Parathyroid adenoma (tissue), 2 donors: Measurements from ENCODE around the gene EXOC4.

Source experiments
- H2AFZ ChIP-seq: fragments of 300-600 bp; sonication (generic); one replicate; pipeline ENCODE4 v1.7.0; 2017; ENCODE audit warnings: antibody characterized with exemption, mild to moderate bottlenecking
- H3K27ac ChIP-seq: fragments of 300-600 bp; sonication (generic); one replicate; pipeline ENCODE4 v1.7.0; 2017
- H3K27me3 ChIP-seq: fragments of 300-600 bp; sonication (generic); one replicate; pipeline ENCODE4 v1.7.0; 2017; ENCODE audit warnings: low read length; ENCODE audit not compliant: control insufficient read depth, insufficient read depth
- H3K36me3 ChIP-seq: fragments of 300-600 bp; sonication (generic); one replicate; pipeline ENCODE4 v1.7.0; 2017; ENCODE audit warnings: low read length; ENCODE audit not compliant: control insufficient read depth, insufficient read depth
- H3K4me1 ChIP-seq: fragments of 300-600 bp; sonication (generic); one replicate; pipeline ENCODE4 v1.7.0; 2017; ENCODE audit warnings: control low read depth
- H3K4me2 ChIP-seq: fragments of 300-600 bp; sonication (generic); one replicate; pipeline ENCODE4 v1.7.0; 2017; ENCODE audit warnings: low read length
- H3K4me3 ChIP-seq: fragments of 300-600 bp; sonication (generic); one replicate; pipeline ENCODE4 v1.7.0; 2017; ENCODE audit warnings: low read depth, low read length
- H3K79me2 ChIP-seq: fragments of 300-600 bp; sonication (generic); one replicate; pipeline ENCODE4 v1.7.0; 2017; ENCODE audit warnings: control low read depth
- H3K9ac ChIP-seq: fragments of 300-600 bp; sonication (generic); one replicate; pipeline ENCODE4 v1.7.0; 2017; ENCODE audit warnings: mild to moderate bottlenecking
- H3K9me3 ChIP-seq: fragments of 300-600 bp; sonication (generic); one replicate; pipeline ENCODE4 v1.7.0; 2017; ENCODE audit warnings: low read length; ENCODE audit not compliant: control insufficient read depth
- TF ChIP-seq, protein P1 (sequence below): fragments of 300-600 bp; sonication (generic); IDR thresholded peaks from one replicate; pipeline ENCODE4 v1.7.0; 2017; ENCODE audit warnings: antibody characterized with exemption, mild to moderate bottlenecking
- donor health status: primary hyperparathyroidism.

Gene EXOC4

GRCh38 chr7:134004829-134005505, 752.1 kb downstream of the EXOC4 start:
- H3K4me2 ChIP-seq = no peak overlapping the region
- H3K36me3 ChIP-seq = no peaks in the 10 kb centered on the region
- H3K4me1 ChIP-seq = peaks cover 9% of the 10 kb centered on the region
- no peak overlapping the region for H3K27ac ChIP-seq
- no peak overlapping the region for H3K4me3 ChIP-seq
- TF ChIP-seq, protein P1, sequence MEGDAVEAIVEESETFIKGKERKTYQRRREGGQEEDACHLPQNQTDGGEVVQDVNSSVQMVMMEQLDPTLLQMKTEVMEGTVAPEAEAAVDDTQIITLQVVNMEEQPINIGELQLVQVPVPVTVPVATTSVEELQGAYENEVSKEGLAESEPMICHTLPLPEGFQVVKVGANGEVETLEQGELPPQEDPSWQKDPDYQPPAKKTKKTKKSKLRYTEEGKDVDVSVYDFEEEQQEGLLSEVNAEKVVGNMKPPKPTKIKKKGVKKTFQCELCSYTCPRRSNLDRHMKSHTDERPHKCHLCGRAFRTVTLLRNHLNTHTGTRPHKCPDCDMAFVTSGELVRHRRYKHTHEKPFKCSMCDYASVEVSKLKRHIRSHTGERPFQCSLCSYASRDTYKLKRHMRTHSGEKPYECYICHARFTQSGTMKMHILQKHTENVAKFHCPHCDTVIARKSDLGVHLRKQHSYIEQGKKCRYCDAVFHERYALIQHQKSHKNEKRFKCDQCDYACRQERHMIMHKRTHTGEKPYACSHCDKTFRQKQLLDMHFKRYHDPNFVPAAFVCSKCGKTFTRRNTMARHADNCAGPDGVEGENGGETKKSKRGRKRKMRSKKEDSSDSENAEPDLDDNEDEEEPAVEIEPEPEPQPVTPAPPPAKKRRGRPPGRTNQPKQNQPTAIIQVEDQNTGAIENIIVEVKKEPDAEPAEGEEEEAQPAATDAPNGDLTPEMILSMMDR = no peak
- H3K9me3 ChIP-seq = no peaks in the 10 kb centered on the region
- H3K79me2 ChIP-seq = no peaks in the 10 kb centered on the region
- H3K27me3 ChIP-seq = no peaks in the 10 kb centered on the region
- no peak overlapping the region for H3K9ac ChIP-seq
- H2AFZ ChIP-seq = no peak overlapping the region

- no peak overlapping the region for H3K9ac ChIP-seq
- TF ChIP-seq, protein P1 = no peak
- no peak overlapping the region for H3K4me2 ChIP-seq
- no peak overlapping the region for H3K4me3 ChIP-seq
- H3K79me2 ChIP-seq = no peaks in the 10 kb centered on the region
- H3K9me3 ChIP-seq = no peaks in the 10 kb centered on the region
- no peak overlapping the region for H2AFZ ChIP-seq
- H3K27ac ChIP-seq = no peak overlapping the region
- H3K4me1 ChIP-seq = peaks cover 10% of the 10 kb centered on the region
- no peaks in the 10 kb centered on the region for H3K36me3 ChIP-seq
- no peaks in the 10 kb centered on the region for H3K27me3 ChIP-seq
Observed at GRCh38 chr7:134009314-134010110, 756.6 kb downstream of the EXOC4 start.

DNA sequence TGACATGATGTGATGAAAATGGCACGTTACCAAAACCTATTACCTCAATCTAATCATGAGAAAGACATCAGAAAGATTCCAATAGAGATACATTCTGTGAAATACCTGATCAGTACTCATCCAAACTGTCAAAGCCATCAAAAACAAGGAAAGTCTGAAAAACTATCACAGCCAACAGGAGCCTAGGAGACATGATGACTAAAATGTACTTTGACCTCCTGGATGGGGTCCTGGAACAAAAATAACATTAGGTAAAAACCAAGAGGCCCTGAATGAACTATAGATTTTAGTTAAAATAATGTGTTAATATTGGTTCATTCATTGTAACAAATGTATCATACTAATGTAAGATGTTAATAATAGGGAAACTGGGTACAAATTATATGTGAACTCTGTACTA, 760.4 kb downstream of the EXOC4 start:
- no peak overlapping the region for H3K27ac ChIP-seq
- H3K9ac ChIP-seq = no peak overlapping the region
- H3K79me2 ChIP-seq = no peaks in the 10 kb centered on the region
- no peak overlapping the region for H3K4me3 ChIP-seq
- H2AFZ ChIP-seq = no peak overlapping the region
- TF ChIP-seq, protein P1 = no peak
- no peak overlapping the region for H3K4me2 ChIP-seq
- no peaks in the 10 kb centered on the region for H3K27me3 ChIP-seq
- H3K4me1 ChIP-seq = peaks cover 10% of the 10 kb centered on the region
- H3K36me3 ChIP-seq = no peaks in the 10 kb centered on the region
- H3K9me3 ChIP-seq = no peaks in the 10 kb centered on the region

DNA sequence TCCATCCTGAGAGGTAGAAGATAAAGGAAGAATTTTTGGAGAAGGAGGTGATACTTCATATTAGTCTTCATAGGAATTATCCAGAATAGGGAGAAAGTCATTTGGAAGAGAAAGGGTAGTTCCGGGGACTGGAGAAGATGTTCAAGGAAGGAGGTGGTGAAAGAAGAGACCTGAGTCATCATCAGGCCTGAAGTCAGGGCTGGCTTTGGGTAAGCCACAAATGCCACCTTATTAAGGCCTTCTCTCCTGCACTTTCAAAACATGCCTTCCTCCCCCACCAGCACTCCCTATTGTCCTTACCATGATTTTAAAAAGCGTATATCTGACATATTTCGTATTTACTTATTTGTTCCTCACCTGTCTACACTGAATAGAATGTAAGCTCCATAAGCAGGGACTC, 762.1 kb downstream of the EXOC4 start:
- no peak overlapping the region for H3K4me2 ChIP-seq
- TF ChIP-seq, protein P1 = no peak
- H3K9me3 ChIP-seq = no peaks in the 10 kb centered on the region
- no peak overlapping the region for H3K9ac ChIP-seq
- H3K27ac ChIP-seq = no peak overlapping the region
- H3K4me1 ChIP-seq = peaks cover 1% of the 10 kb centered on the region
- no peaks in the 10 kb centered on the region for H3K27me3 ChIP-seq
- no peaks in the 10 kb centered on the region for H3K79me2 ChIP-seq
- no peak overlapping the region for H3K4me3 ChIP-seq
- no peak overlapping the region for H2AFZ ChIP-seq
- no peaks in the 10 kb centered on the region for H3K36me3 ChIP-seq
